H9 (cell line): ENCODE measurements around the gene RNF130. TPM values are rescaled to one million over a fixed set of nuclear protein-coding genes. Genes with fewer than 3 reads are reported as not detected.

Experiments used
- DNase-seq: peaks from one replicate; pipeline ENCODE4 v3.0.0-alpha.2; 2017
- H2AFZ ChIP-seq: one replicate; pipeline ENCODE4 v1.6.1; 2013; ENCODE audit warnings: mild to moderate bottlenecking, low read length, control low read depth, moderate library complexity
- H2AK5ac ChIP-seq: 2 replicates; pipeline ENCODE4 v1.6.1; 2013; ENCODE audit warnings: low read length, control low read depth, mixed read lengths; ENCODE audit not compliant: insufficient read length
- H2BK120ac ChIP-seq: one replicate; pipeline ENCODE4 v1.6.1; 2013; ENCODE audit warnings: low read depth, mild to moderate bottlenecking, low read length, control low read depth, inconsistent platforms; ENCODE audit not compliant: poor library complexity, severe bottlenecking
- H2BK12ac ChIP-seq: 2 replicates; pipeline ENCODE4 v1.6.1; 2013; ENCODE audit warnings: low read length, control low read depth, mixed read lengths, low read depth; ENCODE audit not compliant: insufficient read length
- H2BK15ac ChIP-seq: 2 replicates; pipeline ENCODE4 v1.6.1; 2013; ENCODE audit warnings: low read depth, low read length, control low read depth
- H2BK20ac ChIP-seq: one replicate; pipeline ENCODE4 v1.6.1; 2013; ENCODE audit warnings: low read depth, mild to moderate bottlenecking, low read length, control low read depth, inconsistent platforms; ENCODE audit not compliant: poor library complexity, severe bottlenecking
- H2BK5ac ChIP-seq: 2 replicates; pipeline ENCODE4 v1.6.1; 2013; ENCODE audit warnings: low read length, control low read depth, mixed read lengths; ENCODE audit not compliant: insufficient read length
- H3K14ac ChIP-seq: 2 replicates; pipeline ENCODE4 v1.6.1; 2013; ENCODE audit warnings: low read length, control low read depth; ENCODE audit not compliant: insufficient read depth
- H3K18ac ChIP-seq: 2 replicates; pipeline ENCODE4 v1.6.1; 2013; ENCODE audit warnings: low read depth, mild to moderate bottlenecking, mixed read lengths, low read length, control low read depth; ENCODE audit not compliant: insufficient read length
- H3K23ac ChIP-seq: 2 replicates; pipeline ENCODE4 v1.6.1; 2013; ENCODE audit warnings: low read length, control low read depth, mixed read lengths, low read depth; ENCODE audit not compliant: insufficient read length
- H3K23me2 ChIP-seq: 2 replicates; pipeline ENCODE4 v1.6.1; 2013; ENCODE audit warnings: low read depth, mild to moderate bottlenecking, mixed read lengths, low read length, control low read depth; ENCODE audit not compliant: insufficient read length, poor library complexity, severe bottlenecking
- H3K27ac ChIP-seq: 2 replicates; pipeline ENCODE4 v1.5.1; 2013; ENCODE audit warnings: low read length, control low read depth, mixed read lengths, low read depth; ENCODE audit not compliant: insufficient read length
- H3K27me3 ChIP-seq: 2 replicates; pipeline ENCODE4 v1.6.1; 2013; ENCODE audit warnings: low read length, control low read depth, inconsistent platforms; ENCODE audit not compliant: insufficient read depth
- H3K4ac ChIP-seq: 2 replicates; pipeline ENCODE4 v1.6.1; 2013; ENCODE audit warnings: low read depth, mild to moderate bottlenecking, control low read depth, inconsistent platforms, low read length, moderate library complexity
- H3K4me1 ChIP-seq: 2 replicates; pipeline ENCODE4 v1.6.1; 2013; ENCODE audit warnings: low read length, control low read depth, inconsistent platforms; ENCODE audit not compliant: insufficient read depth
- H3K4me2 ChIP-seq: 2 replicates; pipeline ENCODE4 v1.6.1; 2013; ENCODE audit warnings: low read length, control low read depth, mixed read lengths; ENCODE audit not compliant: insufficient read length, insufficient read depth
- H3K56ac ChIP-seq: 2 replicates; pipeline ENCODE4 v1.6.1; 2013; ENCODE audit warnings: low read depth, mild to moderate bottlenecking, mixed read lengths, low read length, control low read depth; ENCODE audit not compliant: insufficient read length
- H3K79me1 ChIP-seq: 2 replicates; pipeline ENCODE4 v1.6.1; 2013; ENCODE audit warnings: low read depth, mild to moderate bottlenecking, moderate library complexity, low read length, control low read depth, inconsistent platforms; ENCODE audit not compliant: insufficient read depth, poor library complexity, severe bottlenecking
- H3K79me2 ChIP-seq: 2 replicates; pipeline ENCODE4 v1.6.1; 2013; ENCODE audit warnings: low read length, control low read depth, inconsistent platforms; ENCODE audit not compliant: insufficient read depth
- H3K9ac ChIP-seq: 2 replicates; pipeline ENCODE4 v1.6.1; 2013; ENCODE audit warnings: low read length, control low read depth, mixed read lengths; ENCODE audit not compliant: insufficient read length; ENCODE audit errors: extremely low read depth
- H3K9me3 ChIP-seq: one replicate; pipeline ENCODE4 v1.6.1; 2013; ENCODE audit warnings: low read depth, low read length, inconsistent platforms; ENCODE audit not compliant: control insufficient read depth
- H3T11ph ChIP-seq: one replicate; pipeline ENCODE4 v1.6.1; 2013; ENCODE audit warnings: mild to moderate bottlenecking, low read length, control low read depth, inconsistent platforms
- H4K20me1 ChIP-seq: one replicate; pipeline ENCODE4 v1.6.1; 2013; ENCODE audit not compliant: control insufficient read depth, insufficient read length, insufficient read depth
- H4K5ac ChIP-seq: 2 replicates; pipeline ENCODE4 v1.6.1; 2013; ENCODE audit warnings: low read depth, mild to moderate bottlenecking, mixed read lengths, low read length, control low read depth; ENCODE audit not compliant: insufficient read length
- H4K8ac ChIP-seq: replicated peaks from 2 replicates; pipeline ENCODE4 v1.6.1; 2013; ENCODE audit warnings: low read length, control low read depth, mixed read lengths, low read depth; ENCODE audit not compliant: insufficient read length
- H4K91ac ChIP-seq: 2 replicates; pipeline ENCODE4 v1.6.1; 2013; ENCODE audit warnings: low read depth, mild to moderate bottlenecking, moderate library complexity, mixed read lengths, low read length, control low read depth; ENCODE audit not compliant: insufficient read length
- H3K27ac Mint-ChIP-seq, 3 experiments: 2 replicates in 2 of 3; 3 replicates in 1 of 3; pipeline ENCODE4 v1.8.0; 2020 to 2021; ENCODE audit warnings: mixed read lengths in 3 of 3, mild to moderate bottlenecking in 1 of 3, moderate library complexity in 1 of 3
- H3K27me3 Mint-ChIP-seq: 2 replicates; pipeline ENCODE4 v1.8.0; 2021; ENCODE audit warnings: low read depth, mild to moderate bottlenecking, moderate library complexity, mixed read lengths
- H3K36me3 Mint-ChIP-seq, 3 experiments: 2 replicates in 2 of 3; 3 replicates in 1 of 3; pipeline ENCODE4 v1.8.0; 2020 to 2021; ENCODE audit warnings: low read depth in 3 of 3, mixed read lengths in 3 of 3; ENCODE audit not compliant: insufficient read depth in 1 of 3
- H3K4me1 Mint-ChIP-seq, 2 experiments: 2 replicates each; pipeline ENCODE4 v1.8.0; 2020; ENCODE audit warnings: mixed read lengths in 2 of 2
- H3K4me3 Mint-ChIP-seq, 2 experiments: 2 replicates in 1 of 2; 3 replicates in 1 of 2; pipeline ENCODE4 v1.8.0; 2020 to 2021; ENCODE audit warnings: mild to moderate bottlenecking in 2 of 2, mixed read lengths in 2 of 2, moderate library complexity in 1 of 2
- H3K9me3 Mint-ChIP-seq, 2 experiments: 2 replicates in 1 of 2; 3 replicates in 1 of 2; pipeline ENCODE4 v1.8.0; 2020; ENCODE audit warnings: mild to moderate bottlenecking in 2 of 2, mixed read lengths in 2 of 2, moderate library complexity in 1 of 2
- WGBS: extraction: QIAGEN DNeasy Blood & Tissue Kit; methylation state at CpG from one replicate; pipeline ENCODE4 v1.1.7; 2013; ENCODE audit warnings: missing lambda C conversion rate, low lambda C conversion rate, mixed read lengths; ENCODE audit not compliant: insufficient read length; ENCODE audit errors: extremely low coverage; 5-methylcytosine and 5-hydroxymethylcytosine counted together
- total RNA-seq: library from RNA; stranded (reverse); gene quantifications from 2 replicates; pipeline ENCODE4 v1.2.1, GENCODE V29; 2021
- TF ChIP-seq, protein P1 (sequence below): fragments of 200-600 bp; sonication (generic); conservative IDR thresholded peaks from 3 replicates; pipeline ENCODE4 v1.8.0; 2021; ENCODE audit warnings: antibody characterized with exemption, mild to moderate bottlenecking

RNF130 gene
- total RNA-seq, 1 experiment from 2014 or later, result 80.0 TPM

GRCh38 chr5:180072256-180072548 is 643 bp upstream of the RNF130 start:
- peaks cover 35 to 39% of the 10 kb centered on the region in 2 experiments for H3K4me1 Mint-ChIP-seq
- no peak overlapping the region for H3K27ac ChIP-seq

More at GRCh38 chr5:180072256-180072548, 643 bp upstream of the RNF130 start:
- Histone ChIP-seq H3K18ac (no peak overlapping the region), H4K91ac (no peak overlapping the region), H3K9me3 (peaks cover 5% of the 10 kb centered on the region), H2BK5ac (no peak overlapping the region), H2BK120ac (no peak overlapping the region), H3K23me2 (peaks cover 17% of the 10 kb centered on the region), H2BK20ac (no peak overlapping the region), H3T11ph (no peak overlapping the region), H4K20me1 (no peaks in the 10 kb centered on the region), H3K4ac (no peak overlapping the region), H2AK5ac (no peak overlapping the region), H3K4me2 (no peak overlapping the region), H3K79me2 (peaks cover 20% of the 10 kb centered on the region; the same call in 1 of the 2 replicates), H3K9ac (no peak overlapping the region), H3K23ac (no peak overlapping the region), H2AFZ (no peak overlapping the region), H3K27me3 (peaks cover 3% of the 10 kb centered on the region; the same call in 1 of the 2 replicates), H2BK15ac (no peak overlapping the region), H3K14ac (no peak overlapping the region), H3K56ac (no peak overlapping the region), H4K5ac (no peak overlapping the region), H3K79me1 (no peaks in the 10 kb centered on the region), H3K4me1 (peaks cover 8% of the 10 kb centered on the region; the same call in 1 of the 2 replicates), H4K8ac (no peak overlapping the region), H2BK12ac (no peak overlapping the region)
- Mint-ChIP-seq H3K4me3 (peak overlapping the region; percentile 61 to 73), H3K9me3 (peaks cover 15 to 18% of the 10 kb centered on the region in 2 experiments), H3K36me3 (peaks cover 8 to 17% (median 10%) of the 10 kb centered on the region in 3 experiments), H3K27me3 (peaks cover 26% of the 10 kb centered on the region), H3K27ac (no peak overlapping the region)
- no peak for DNase-seq
- TF ChIP-seq, protein P1, sequence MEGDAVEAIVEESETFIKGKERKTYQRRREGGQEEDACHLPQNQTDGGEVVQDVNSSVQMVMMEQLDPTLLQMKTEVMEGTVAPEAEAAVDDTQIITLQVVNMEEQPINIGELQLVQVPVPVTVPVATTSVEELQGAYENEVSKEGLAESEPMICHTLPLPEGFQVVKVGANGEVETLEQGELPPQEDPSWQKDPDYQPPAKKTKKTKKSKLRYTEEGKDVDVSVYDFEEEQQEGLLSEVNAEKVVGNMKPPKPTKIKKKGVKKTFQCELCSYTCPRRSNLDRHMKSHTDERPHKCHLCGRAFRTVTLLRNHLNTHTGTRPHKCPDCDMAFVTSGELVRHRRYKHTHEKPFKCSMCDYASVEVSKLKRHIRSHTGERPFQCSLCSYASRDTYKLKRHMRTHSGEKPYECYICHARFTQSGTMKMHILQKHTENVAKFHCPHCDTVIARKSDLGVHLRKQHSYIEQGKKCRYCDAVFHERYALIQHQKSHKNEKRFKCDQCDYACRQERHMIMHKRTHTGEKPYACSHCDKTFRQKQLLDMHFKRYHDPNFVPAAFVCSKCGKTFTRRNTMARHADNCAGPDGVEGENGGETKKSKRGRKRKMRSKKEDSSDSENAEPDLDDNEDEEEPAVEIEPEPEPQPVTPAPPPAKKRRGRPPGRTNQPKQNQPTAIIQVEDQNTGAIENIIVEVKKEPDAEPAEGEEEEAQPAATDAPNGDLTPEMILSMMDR, result no peak
- no CpG with 5 or more reads among the region's 14 CpGs for WGBS
